IMR-90 (cell line): ENCODE data around the gene DPPA2. TPM values are rescaled to one million over a fixed set of nuclear protein-coding genes. Genes with fewer than 3 reads are reported as not detected.

ENCODE experiments used
- ATAC-seq: fragments of 200-7000 bp; cut with Tn5 transposase; 2 replicates; pipeline ENCODE4 v1.9.1; 2020; ENCODE audit warnings: low read depth, mild to moderate bottlenecking, moderate library complexity
- BruUV-seq: library from RNA; stranded (reverse); fragments of 400-500 nt; replicated peaks from 2 replicates; lab custom pipeline; 2021; lab: Mats Ljungman, UMichigan
- CTCF ChIA-PET: fragments of 300-600 bp; formaldehyde crosslinking; extraction: SDS; loops from one replicate; lab custom pipeline; 2021; ENCODE audit warnings: antibody characterized with exemption; lab: Yijun Ruan, JAX
- POLR2A ChIA-PET: fragments of 300-600 bp; sonication (Branson Sonifier 250); formaldehyde crosslinking; loops from one replicate; lab custom pipeline; 2022; ENCODE audit warnings: antibody characterized with exemption; ENCODE audit not compliant: unreplicated experiment; lab: Charles Lee
- DNase-seq: peaks from one replicate; pipeline ENCODE4 v3.0.0; 2013
- H2AFZ ChIP-seq: replicated peaks from 2 replicates; pipeline ENCODE3; 2013; ENCODE audit warnings: low read length, mild to moderate bottlenecking; ENCODE audit not compliant: poor library complexity
- H2AK5ac ChIP-seq: 2 replicates; pipeline ENCODE4 v1.6.1; 2013; ENCODE audit warnings: low read depth, low read length, inconsistent platforms
- H2AK9ac ChIP-seq: replicated peaks from 2 replicates; pipeline ENCODE3; 2013; ENCODE audit warnings: mild to moderate bottlenecking, low read depth, low read length, moderate library complexity; ENCODE audit not compliant: poor library complexity
- H2BK120ac ChIP-seq: 2 replicates; pipeline ENCODE4 v1.6.1; 2013; ENCODE audit warnings: low read depth, low read length, inconsistent platforms
- H2BK15ac ChIP-seq: 3 replicates; pipeline ENCODE4 v1.6.1; 2013; ENCODE audit warnings: low read depth, low read length, inconsistent platforms
- H2BK20ac ChIP-seq: 2 replicates; pipeline ENCODE4 v1.6.1; 2013; ENCODE audit warnings: low read depth, mild to moderate bottlenecking, inconsistent platforms, low read length, moderate library complexity
- H2BK5ac ChIP-seq: 2 replicates; pipeline ENCODE4 v1.6.1; 2013; ENCODE audit warnings: mild to moderate bottlenecking, low read depth, low read length, inconsistent platforms; ENCODE audit not compliant: poor library complexity, severe bottlenecking
- H3K14ac ChIP-seq: replicated peaks from 2 replicates; pipeline ENCODE4 v1.6.1; 2013; ENCODE audit warnings: low read depth, low read length, inconsistent platforms
- H3K18ac ChIP-seq: 2 replicates; pipeline ENCODE4 v1.6.1; 2013; ENCODE audit warnings: low read depth, low read length, control low read depth
- H3K23ac ChIP-seq: 2 replicates; pipeline ENCODE4 v1.6.1; 2013; ENCODE audit warnings: low read depth, low read length, inconsistent platforms
- H3K27ac ChIP-seq: 2 replicates; pipeline ENCODE4 v1.5.1; 2013; ENCODE audit warnings: mild to moderate bottlenecking, control low read depth, low read length; ENCODE audit not compliant: insufficient read depth
- H3K27me3 ChIP-seq: 2 replicates; pipeline ENCODE4 v1.6.1; 2013; ENCODE audit warnings: low read length; ENCODE audit not compliant: control insufficient read depth, insufficient read depth
- H3K36me3 ChIP-seq: 2 replicates; pipeline ENCODE4 v1.6.1; 2013; ENCODE audit warnings: low read length, mixed read lengths; ENCODE audit not compliant: control insufficient read depth, insufficient read depth
- H3K4ac ChIP-seq: 2 replicates; pipeline ENCODE4 v1.6.1; 2013; ENCODE audit warnings: low read depth, low read length, inconsistent platforms
- H3K4me1 ChIP-seq: 2 replicates; pipeline ENCODE4 v1.6.1; 2013; ENCODE audit warnings: low read length, mixed read lengths; ENCODE audit not compliant: control insufficient read depth, insufficient read depth
- H3K4me2 ChIP-seq: 2 replicates; pipeline ENCODE4 v1.6.1; 2013; ENCODE audit warnings: low read depth, mild to moderate bottlenecking, control low read depth, low read length, moderate library complexity
- H3K4me3 ChIP-seq: 2 replicates; pipeline ENCODE4 v1.5.1; 2013; ENCODE audit warnings: low read depth, mild to moderate bottlenecking, control low read depth, low read length, moderate library complexity; ENCODE audit not compliant: insufficient read depth
- H3K56ac ChIP-seq: 2 replicates; pipeline ENCODE4 v1.6.1; 2013; ENCODE audit warnings: low read length, inconsistent platforms; ENCODE audit not compliant: insufficient read depth; ENCODE audit errors: extremely low read depth
- H3K79me1 ChIP-seq, 2 experiments: 2 replicates each; pipeline ENCODE4 v1.6.1; 2013; ENCODE audit warnings: low read length in 2 of 2, inconsistent platforms in 1 of 2, low read depth in 1 of 2
- H3K9ac ChIP-seq: 2 replicates; pipeline ENCODE4 v1.6.1; 2013; ENCODE audit warnings: low read depth, low read length, control low read depth
- H3K9me1 ChIP-seq: 2 replicates; pipeline ENCODE4 v1.6.1; 2013; ENCODE audit warnings: low read length, inconsistent platforms; ENCODE audit not compliant: insufficient read depth
- H3K9me3 ChIP-seq: 2 replicates; pipeline ENCODE4 v1.6.1; 2013; ENCODE audit warnings: low read length; ENCODE audit not compliant: control insufficient read depth, insufficient read depth
- H4K20me1 ChIP-seq: 2 replicates; pipeline ENCODE4 v1.6.1; 2013; ENCODE audit warnings: low read length, inconsistent platforms; ENCODE audit not compliant: insufficient read depth
- H4K5ac ChIP-seq: 2 replicates; pipeline ENCODE4 v1.6.1; 2013; ENCODE audit warnings: mild to moderate bottlenecking, low read depth, low read length, control low read depth
- H4K8ac ChIP-seq, 2 experiments: 2 replicates each; pipeline ENCODE4 v1.6.1; 2013; ENCODE audit warnings: low read depth in 2 of 2, low read length in 2 of 2, control low read depth in 1 of 2, inconsistent platforms in 1 of 2
- H4K91ac ChIP-seq: 2 replicates; pipeline ENCODE4 v1.6.1; 2013; ENCODE audit warnings: low read depth, low read length, inconsistent platforms; ENCODE audit not compliant: insufficient read depth
- CHD1 ChIP-seq: IDR thresholded peaks from 2 replicates; pipeline ENCODE4 v1.6.1; 2012; ENCODE audit warnings: low read depth, low read length, improper control_type of control experiment
- FOS ChIP-seq: fragments of 150-350 bp; IDR thresholded peaks from 2 replicates; pipeline ENCODE4 v1.6.1; 2016; ENCODE audit warnings: low read depth, low read length
- MAFK ChIP-seq: IDR thresholded peaks from 2 replicates; pipeline ENCODE4 v1.6.1; 2012; ENCODE audit warnings: low read depth, low read length, improper control_type of control experiment
- MAZ ChIP-seq: IDR thresholded peaks from 2 replicates; pipeline ENCODE4 v1.6.1; 2012; ENCODE audit warnings: low read depth, mild to moderate bottlenecking, low read length, improper control_type of control experiment, moderate library complexity, borderline replicate concordance
- NFE2L2 ChIP-seq: fragments of 150-350 bp; IDR thresholded peaks from 2 replicates; pipeline ENCODE4 v1.6.1; 2016; ENCODE audit warnings: low read depth, mild to moderate bottlenecking, low read length
- SMC3 ChIP-seq: fragments of 150-350 bp; IDR thresholded peaks from 2 replicates; pipeline ENCODE4 v1.6.1; 2016; ENCODE audit warnings: low read depth, mild to moderate bottlenecking, antibody characterized with exemption, low read length, moderate library complexity
- WGBS, 2 experiments: methylation state at CpG; one replicate each; pipeline versions ENCODE4 v1.1.5 to v1.1.7; 2013; ENCODE audit warnings: missing lambda C conversion rate in 2 of 2; ENCODE audit not compliant: insufficient read length in 1 of 2; ENCODE audit errors: extremely low coverage in 2 of 2; 5-methylcytosine and 5-hydroxymethylcytosine counted together
- dilution Hi-C: fragments of 300-500 bp; cut with HindIII; formaldehyde crosslinking; loops from one replicate; pipeline ENCODE4 v1.14.3; 2018; ENCODE audit warnings: low sequenced_read_pairs; ENCODE audit not compliant: unreplicated experiment
- in situ Hi-C: fragments of 300-500 bp; cut with MboI; formaldehyde crosslinking; loops from 3 replicates; pipeline ENCODE4 v1.14.3; 2019; ENCODE audit warnings: low sequenced_read_pairs, inconsistent platforms, mixed read lengths
- intact Hi-C: fragments of 100-400 bp; cut with micrococcal nuclease; formaldehyde crosslinking; loops from 2 replicates; pipeline ENCODE4 v1.10.0; 2022
- polyA plus RNA-seq, 3 experiments: library from polyadenylated mRNA; depleted of rRNA; stranded (reverse); fragments of >200 nt; gene quantifications; 2 replicates each; pipeline ENCODE4 v1.2.3, GENCODE V29; 2012; ENCODE audit warnings: low replicate concordance in 1 of 3
- total RNA-seq: library from RNA; depleted of rRNA; stranded (reverse); fragments of >200 nt; gene quantifications from 2 replicates; pipeline ENCODE4 v1.2.3, GENCODE V29; 2012
- TF ChIP-seq, protein P1 (sequence below): conservative IDR thresholded peaks from 2 replicates; pipeline ENCODE4 v1.5.1; 2012; ENCODE audit warnings: mild to moderate bottlenecking, low read depth, low read length, improper control_type of control experiment

The DPPA2 gene
- total and polyA plus RNA-seq, 2 of the 4 experiments (the other 2 are of a cell fraction): not detected

DNA sequence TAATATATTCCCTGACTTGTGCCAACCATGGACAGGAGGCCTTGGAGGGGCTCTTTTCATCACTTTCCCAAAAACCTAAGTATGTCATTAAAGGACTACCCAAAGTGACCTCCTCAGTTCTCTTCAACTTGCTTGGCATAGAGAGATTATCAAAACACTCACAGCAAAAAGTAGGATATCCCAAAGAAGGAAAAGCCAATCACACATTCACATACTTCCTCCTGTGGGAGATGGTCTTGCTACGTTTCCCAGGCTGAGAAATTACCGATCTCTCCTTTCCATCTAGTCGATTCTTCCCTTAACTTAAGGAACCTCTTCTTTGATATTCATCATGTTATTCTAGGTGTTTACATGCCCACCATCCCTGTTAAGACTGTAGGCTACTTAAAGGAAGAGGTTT, 11.9 kb upstream of the DPPA2 start:
- no peak overlapping the region for H4K91ac ChIP-seq
- H3K36me3 ChIP-seq: no peaks in the 10 kb centered on the region
- H3K27ac ChIP-seq: no peak overlapping the region
- no peak for TF ChIP-seq FOS
- TF ChIP-seq SMC3: no peak
- TF ChIP-seq, protein P1, sequence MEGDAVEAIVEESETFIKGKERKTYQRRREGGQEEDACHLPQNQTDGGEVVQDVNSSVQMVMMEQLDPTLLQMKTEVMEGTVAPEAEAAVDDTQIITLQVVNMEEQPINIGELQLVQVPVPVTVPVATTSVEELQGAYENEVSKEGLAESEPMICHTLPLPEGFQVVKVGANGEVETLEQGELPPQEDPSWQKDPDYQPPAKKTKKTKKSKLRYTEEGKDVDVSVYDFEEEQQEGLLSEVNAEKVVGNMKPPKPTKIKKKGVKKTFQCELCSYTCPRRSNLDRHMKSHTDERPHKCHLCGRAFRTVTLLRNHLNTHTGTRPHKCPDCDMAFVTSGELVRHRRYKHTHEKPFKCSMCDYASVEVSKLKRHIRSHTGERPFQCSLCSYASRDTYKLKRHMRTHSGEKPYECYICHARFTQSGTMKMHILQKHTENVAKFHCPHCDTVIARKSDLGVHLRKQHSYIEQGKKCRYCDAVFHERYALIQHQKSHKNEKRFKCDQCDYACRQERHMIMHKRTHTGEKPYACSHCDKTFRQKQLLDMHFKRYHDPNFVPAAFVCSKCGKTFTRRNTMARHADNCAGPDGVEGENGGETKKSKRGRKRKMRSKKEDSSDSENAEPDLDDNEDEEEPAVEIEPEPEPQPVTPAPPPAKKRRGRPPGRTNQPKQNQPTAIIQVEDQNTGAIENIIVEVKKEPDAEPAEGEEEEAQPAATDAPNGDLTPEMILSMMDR: no peak
- TF ChIP-seq NFE2L2: no peak
- no peak for TF ChIP-seq MAZ
- TF ChIP-seq CHD1: no peak
- no peak for TF ChIP-seq MAFK
- no peak overlapping the region for H3K4ac ChIP-seq
- ChIA-PET POLR2A (no interaction called here), CTCF (no interaction called here)
- peaks cover 5% of the 10 kb centered on the region; the same call in 1 of the 2 replicates for H3K9me3 ChIP-seq
- no peak overlapping the region for H3K9ac ChIP-seq
- no peak overlapping the region for H3K18ac ChIP-seq
- no peak overlapping the region for H3K56ac ChIP-seq
- no peak overlapping the region for H3K14ac ChIP-seq
- no peak overlapping the region for H2AK5ac ChIP-seq
- H3K4me2 ChIP-seq: no peak overlapping the region
- BruUV-seq: no TSS peak
- H4K20me1 ChIP-seq: no peaks in the 10 kb centered on the region
- no peak overlapping the region for H2AFZ ChIP-seq
- DNase-seq (no peak), ATAC-seq (no peak)
- no peak overlapping the region for H2BK120ac ChIP-seq
- H4K5ac ChIP-seq: no peak overlapping the region
- H3K9me1 ChIP-seq: no peaks in the 10 kb centered on the region
- H3K79me1 ChIP-seq: no peaks in the 10 kb centered on the region
- H2BK20ac ChIP-seq: no peak overlapping the region
- no peak overlapping the region for H2AK9ac ChIP-seq
- H2BK5ac ChIP-seq: no peak overlapping the region
- no peak overlapping the region for H3K23ac ChIP-seq
- WGBS, 2 experiments: no CpG with 5 or more reads among the region's 3 CpGs
- H3K4me1 ChIP-seq: no peaks in the 10 kb centered on the region
- no peak overlapping the region for H4K8ac ChIP-seq
- intact Hi-C loops: no loop called here
- H3K4me3 ChIP-seq: no peak overlapping the region
- dilution Hi-C loops: no loop called here
- H2BK15ac ChIP-seq: no peak overlapping the region
- no peaks in the 10 kb centered on the region for H3K27me3 ChIP-seq
- in situ Hi-C loops: no loop called here
